A673 (cell line): ENCODE data around the gene CLEC16A. TPM values are rescaled to one million over a fixed set of nuclear protein-coding genes. Genes with fewer than 3 reads are reported as not detected.

Experiments
- BruUV-seq: library from RNA; stranded (reverse); fragments of 400-500 nt; replicated peaks from 2 replicates; lab custom pipeline; 2021; lab: Mats Ljungman, UMichigan
- CTCF ChIA-PET: fragments of 300-600 bp; sonication (Branson Sonifier 250); formaldehyde crosslinking; loops from one replicate; lab custom pipeline; 2022; ENCODE audit warnings: antibody characterized with exemption; lab: Charles Lee
- POLR2A ChIA-PET: fragments of 300-600 bp; sonication (Branson Sonifier 250); formaldehyde crosslinking; loops from one replicate; lab custom pipeline; 2022; ENCODE audit warnings: antibody characterized with exemption; ENCODE audit not compliant: low non-redundant PET; lab: Charles Lee
- DNase-seq: peaks from one replicate; pipeline ENCODE4 v3.0.0-alpha.2; 2015; ENCODE audit warnings: low spot score
- H3K27ac ChIP-seq: fragments of 200-600 bp; sonication (generic); 2 replicates; pipeline ENCODE4 v1.5.1; 2016; ENCODE audit warnings: mixed run types, low read depth, mild to moderate bottlenecking, mixed read lengths, antibody characterized with exemption, low read length; ENCODE audit not compliant: poor library complexity, severe bottlenecking
- H3K27me3 ChIP-seq: fragments of 200-600 bp; sonication (generic); replicated peaks from 2 replicates; pipeline ENCODE4 v1.6.1; 2017; ENCODE audit warnings: mixed run types, low read depth, mild to moderate bottlenecking, mixed read lengths, antibody characterized with exemption, low read length; ENCODE audit not compliant: insufficient read depth, poor library complexity
- H3K36me3 ChIP-seq: fragments of 200-600 bp; sonication (generic); 2 replicates; pipeline ENCODE4 v1.6.1; 2016; ENCODE audit warnings: mixed run types, mild to moderate bottlenecking, mixed read lengths, antibody characterized with exemption, low read length; ENCODE audit not compliant: insufficient read depth, poor library complexity, severe bottlenecking
- H3K4me1 ChIP-seq: fragments of 200-600 bp; sonication (generic); 2 replicates; pipeline ENCODE4 v1.6.1; 2017; ENCODE audit warnings: mixed run types, mild to moderate bottlenecking, mixed read lengths, antibody characterized with exemption, low read length; ENCODE audit not compliant: insufficient read depth, poor library complexity, severe bottlenecking
- H3K4me3 ChIP-seq: fragments of 200-600 bp; sonication (generic); 2 replicates; pipeline ENCODE4 v1.5.1; 2016; ENCODE audit warnings: low read depth, mixed run types, mild to moderate bottlenecking, mixed read lengths, low read length; ENCODE audit not compliant: poor library complexity, severe bottlenecking
- H3K9me3 ChIP-seq: fragments of 200-600 bp; sonication (generic); 2 replicates; pipeline ENCODE4 v1.6.1; 2016; ENCODE audit warnings: mixed run types, low read depth, mild to moderate bottlenecking, mixed read lengths, antibody characterized with exemption, low read length; ENCODE audit not compliant: poor library complexity, severe bottlenecking
- CTCF ChIP-seq: fragments of 300-800, 200-600 bp; sonication (generic); conservative IDR thresholded peaks from 2 replicates; pipeline ENCODE4 v1.5.1; 2017; ENCODE audit warnings: low read depth, mild to moderate bottlenecking, antibody characterized with exemption, low read length, moderate library complexity, mixed read lengths
- EZH2 ChIP-seq: fragments of 200-600 bp; sonication (generic); IDR thresholded peaks from 2 replicates; pipeline ENCODE4 v1.6.1; 2017; ENCODE audit warnings: borderline replicate concordance, low read depth, mild to moderate bottlenecking, mixed read lengths, antibody characterized with exemption, low read length; ENCODE audit not compliant: poor library complexity, severe bottlenecking
- intact Hi-C: fragments of 100-400 bp; cut with micrococcal nuclease; formaldehyde crosslinking; loops from one replicate; pipeline ENCODE4 v1.10.0; 2022; ENCODE audit not compliant: unreplicated experiment
- total RNA-seq: library from RNA; stranded (reverse); gene quantifications from 2 replicates; pipeline ENCODE4 v1.2.3, GENCODE V29; 2021

Gene CLEC16A
- total RNA-seq, 1 experiment from 2014 or later: 23.4 TPM

- H3K27me3 ChIP-seq: no peaks in the 10 kb centered on the region
- no peak for DNase-seq
- POLR2A ChIA-PET: no interaction called here
- peaks cover 2% of the 10 kb centered on the region for H3K4me1 ChIP-seq
- no peak overlapping the region for H3K27ac ChIP-seq
- TF ChIP-seq EZH2 (no peak), CTCF (no peak)
- no peaks in the 10 kb centered on the region for H3K36me3 ChIP-seq
- intact Hi-C loops: no loop called here
- no peak overlapping the region for H3K4me3 ChIP-seq
- CTCF ChIA-PET: no interaction called here
- no peaks in the 10 kb centered on the region for H3K9me3 ChIP-seq
- BruUV-seq: no TSS peak
These were observed 93.9 kb downstream of the CLEC16A start for GRCh38 chr16:11038305-11038704.

- POLR2A ChIA-PET: no interaction called here
- intact Hi-C loops: no loop called here
- H3K4me1 ChIP-seq: no peaks in the 10 kb centered on the region
- CTCF ChIA-PET: no interaction called here
- no peak for TF ChIP-seq CTCF
- no peak for TF ChIP-seq EZH2
- BruUV-seq: no TSS peak
- no peaks in the 10 kb centered on the region for H3K9me3 ChIP-seq
- H3K4me3 ChIP-seq: no peak overlapping the region
- H3K27me3 ChIP-seq: no peaks in the 10 kb centered on the region
- no peak for DNase-seq
- no peaks in the 10 kb centered on the region for H3K36me3 ChIP-seq
- H3K27ac ChIP-seq: no peak overlapping the region
These were observed 94.4 kb downstream of the CLEC16A start for GRCh38 chr16:11038777-11039176.

- Histone ChIP-seq H3K9me3 (no peaks in the 10 kb centered on the region), H3K36me3 (no peaks in the 10 kb centered on the region), H3K27me3 (no peaks in the 10 kb centered on the region), H3K27ac (no peak overlapping the region), H3K4me3 (no peak overlapping the region), H3K4me1 (no peaks in the 10 kb centered on the region)
- CTCF ChIA-PET: no interaction called here
- POLR2A ChIA-PET: no interaction called here
- no peak for DNase-seq
- BruUV-seq: no TSS peak
- intact Hi-C loops: no loop called here
- no peak for TF ChIP-seq CTCF
- TF ChIP-seq EZH2: no peak
These were observed 95.4 kb downstream of the CLEC16A start for GRCh38 chr16:11039726-11040125.
